GM12878 (cell line): ENCODE data around the gene ATP5MK. TPM values are rescaled to one million over a fixed set of nuclear protein-coding genes. Genes with fewer than 3 reads are reported as not detected.

Experiments used
- ATAC-seq: fragments of 200-7000 bp; cut with Tn5 transposase; 3 replicates; pipeline ENCODE4 v1.9.1; 2020; ENCODE audit warnings: mild to moderate bottlenecking, moderate library complexity
- BruUV-seq: library from RNA; stranded (reverse); fragments of 400-500 nt; replicated peaks from 2 replicates; lab custom pipeline; 2021; lab: Mats Ljungman, UMichigan
- CTCF ChIA-PET: fragments of 300-600 bp; sonication (Branson Sonifier 250); formaldehyde crosslinking; extraction: SDS; loops from one replicate; lab custom pipeline; 2021; ENCODE audit warnings: inconsistent platforms; lab: Yijun Ruan, JAX
- POLR2A ChIA-PET: fragments of 350-600 bp; formaldehyde crosslinking; extraction: SDS; loops from one replicate; lab custom pipeline; 2021; ENCODE audit warnings: inconsistent platforms; lab: Charles Lee
- RAD21 ChIA-PET: fragments of 300-600 bp; sonication (Branson Sonifier 250); formaldehyde crosslinking; loops from one replicate; lab custom pipeline; 2023; ENCODE audit warnings: antibody characterized with exemption; ENCODE audit not compliant: unreplicated experiment; lab: Charles Lee
- SMC1A ChIA-PET: fragments of 300-600 bp; sonication (Branson Sonifier 250); formaldehyde crosslinking; loops from one replicate; lab custom pipeline; 2023; ENCODE audit not compliant: unreplicated experiment, uncharacterized antibody; lab: Charles Lee
- DNase-seq: peaks from one replicate; pipeline ENCODE4 v3.0.0-alpha.2; 2011; ENCODE audit warnings: low read depth, low spot score
- FAIRE-seq: peaks from 3 replicates; lab custom pipeline; 2011; peaks lifted over from hg19 to GRCh38; lab: Jason Lieb, UNC
- H2AFZ ChIP-seq: 2 replicates; pipeline ENCODE4 v1.6.0; 2011; ENCODE audit warnings: low read depth, low read length, control low read depth; ENCODE audit not compliant: control insufficient read depth
- H3K27ac ChIP-seq: 2 replicates; pipeline ENCODE4 v1.5.1; 2011; ENCODE audit warnings: control low read depth; ENCODE audit not compliant: control insufficient read depth, insufficient read depth
- H3K27me3 ChIP-seq, 2 experiments: replicated peaks in 1 of 2; 2 replicates each; pipeline versions ENCODE4 v1.6.0 to v1.6.1; 2011; ENCODE audit warnings: low read length in 1 of 2; ENCODE audit not compliant: control insufficient read depth in 2 of 2, insufficient read depth in 2 of 2
- H3K36me3 ChIP-seq, 2 experiments: 2 replicates each; pipeline ENCODE4 v1.5.1; 2011; ENCODE audit warnings: low read length in 1 of 2; ENCODE audit not compliant: control insufficient read depth in 2 of 2, insufficient read depth in 2 of 2
- H3K4me1 ChIP-seq: 2 replicates; pipeline ENCODE4 v1.6.1; 2011; ENCODE audit warnings: mild to moderate bottlenecking, low read length, moderate library complexity, mixed read lengths; ENCODE audit not compliant: control insufficient read depth, insufficient read depth
- H3K4me2 ChIP-seq: 2 replicates; pipeline ENCODE4 v1.6.0; 2011; ENCODE audit warnings: control low read depth; ENCODE audit not compliant: control insufficient read depth, insufficient read depth
- H3K4me3 ChIP-seq: fragments of 200-600 bp; sonication (generic); 2 replicates; pipeline ENCODE4 v1.5.1; 2016
- H3K79me2 ChIP-seq: 2 replicates; pipeline ENCODE4 v1.6.0; 2011; ENCODE audit warnings: low read length; ENCODE audit not compliant: control insufficient read depth, insufficient read depth
- H3K9ac ChIP-seq: 2 replicates; pipeline ENCODE4 v1.8.0; 2011; ENCODE audit warnings: low read length, control low read depth, mixed read lengths; ENCODE audit not compliant: control insufficient read depth, insufficient read depth
- H3K9me3 ChIP-seq: replicated peaks from 3 replicates; pipeline ENCODE4 v1.5.1; 2011; ENCODE audit warnings: mild to moderate bottlenecking, low read length; ENCODE audit not compliant: control insufficient read depth, insufficient read depth
- H4K20me1 ChIP-seq: 2 replicates; pipeline ENCODE4 v1.6.0; 2011; ENCODE audit not compliant: control insufficient read depth, insufficient read depth
- ATF7 ChIP-seq: fragments of 450-650 bp; IDR thresholded peaks from 2 replicates; pipeline ENCODE4 v1.6.1; 2016; ENCODE audit warnings: low read depth, mild to moderate bottlenecking
- FOXK2 ChIP-seq: fragments of 450-650 bp; IDR thresholded peaks from 2 replicates; pipeline ENCODE4 v1.6.1; 2017; ENCODE audit warnings: mild to moderate bottlenecking, moderate library complexity
- IKZF2 ChIP-seq, 2 experiments: fragments of 450-650 bp; IDR thresholded peaks; 2 replicates each; pipeline ENCODE4 v1.6.1; 2017; ENCODE audit warnings: mild to moderate bottlenecking in 2 of 2, moderate library complexity in 2 of 2
- MTA3 ChIP-seq: IDR thresholded peaks from 2 replicates; pipeline ENCODE4 v1.6.1; 2012; ENCODE audit warnings: low read length, inconsistent platforms, borderline replicate concordance
- NFYB ChIP-seq: IDR thresholded peaks from 2 replicates; pipeline ENCODE4 v1.6.1; 2011; ENCODE audit warnings: low read depth, mild to moderate bottlenecking, low read length, improper control_type of control experiment, moderate library complexity; ENCODE audit not compliant: insufficient read depth
- RUNX3 ChIP-seq: IDR thresholded peaks from 2 replicates; pipeline ENCODE4 v1.6.1; 2012; ENCODE audit warnings: low read length, inconsistent platforms
- SMAD5 ChIP-seq: IDR thresholded peaks from 2 replicates; pipeline ENCODE4 v1.6.1; 2016; ENCODE audit warnings: antibody characterized with exemption, low read depth
- SPI1 ChIP-seq: IDR thresholded peaks from 2 replicates; pipeline ENCODE4 v1.6.1; 2011; ENCODE audit warnings: low read depth, mild to moderate bottlenecking, low read length, moderate library complexity, borderline replicate concordance; ENCODE audit not compliant: insufficient read depth
- WGBS: methylation state at CpG from one replicate; pipeline ENCODE4 v1.1.6; 2016; ENCODE audit warnings: low lambda C conversion rate; ENCODE audit not compliant: insufficient replicate concordance, insufficient coverage; ENCODE audit errors: missing lambda C conversion rate; 5-methylcytosine and 5-hydroxymethylcytosine counted together
- in situ Hi-C: fragments of 300-500 bp; cut with MboI; formaldehyde crosslinking; loops from 9 replicates; pipeline ENCODE4 v1.14.3; 2018; ENCODE audit warnings: mixed read lengths
- intact Hi-C: fragments of 100-400 bp; cut with micrococcal nuclease; formaldehyde crosslinking; loops from one replicate; pipeline ENCODE4 v1.14.2; 2022; ENCODE audit not compliant: unreplicated experiment
- polyA plus RNA-seq, 11 experiments: library from polyadenylated mRNA; depleted of rRNA in 4 of 11; unstranded in 6 of 11; stranded (reverse) in 5 of 11; fragments of >200 nt; fragmentation: Nextera tagmentation in 4 of 11; fragmentation: Illumina TruSeq in 1 of 11; extraction: Ambion mirVana in 4 of 11; extraction: Trizol in 1 of 11; gene quantifications; 1 replicate in 1 of 11; 2 replicates in 10 of 11; pipeline versions ENCODE4 v1.2.1 to v1.2.3, GENCODE V29; 2011 to 2016; ENCODE audit warnings: inconsistent platforms in 2 of 11, missing spikeins in 2 of 11, low read depth in 1 of 11
- total RNA-seq, 4 experiments: library from RNA; depleted of rRNA in 3 of 4; stranded (reverse); fragments of >200 nt in 3 of 4; fragmentation: Illumina TruSeq in 1 of 4; extraction: Trizol in 1 of 4; gene quantifications; 2 replicates each; pipeline versions ENCODE4 v1.2.1 to v1.2.3, GENCODE V29; 2013 to 2021
- TF ChIP-seq, protein P1 (sequence below): fragments of 150-350 bp; IDR thresholded peaks from 2 replicates; pipeline ENCODE4 v1.6.1; 2014; ENCODE audit warnings: mild to moderate bottlenecking, low read depth, low read length
- TF ChIP-seq, protein P2 (sequence below): IDR thresholded peaks from 2 replicates; pipeline ENCODE4 v1.6.1; 2012; ENCODE audit warnings: low read depth, low read length, improper control_type of control experiment

ATP5MK gene
- total and polyA plus RNA-seq, 10 of the 15 experiments (the other 5 are each of a cell fraction or from before 2014, with no cell fraction given) = 240 to 1,790 (median 626) TPM

DNA sequence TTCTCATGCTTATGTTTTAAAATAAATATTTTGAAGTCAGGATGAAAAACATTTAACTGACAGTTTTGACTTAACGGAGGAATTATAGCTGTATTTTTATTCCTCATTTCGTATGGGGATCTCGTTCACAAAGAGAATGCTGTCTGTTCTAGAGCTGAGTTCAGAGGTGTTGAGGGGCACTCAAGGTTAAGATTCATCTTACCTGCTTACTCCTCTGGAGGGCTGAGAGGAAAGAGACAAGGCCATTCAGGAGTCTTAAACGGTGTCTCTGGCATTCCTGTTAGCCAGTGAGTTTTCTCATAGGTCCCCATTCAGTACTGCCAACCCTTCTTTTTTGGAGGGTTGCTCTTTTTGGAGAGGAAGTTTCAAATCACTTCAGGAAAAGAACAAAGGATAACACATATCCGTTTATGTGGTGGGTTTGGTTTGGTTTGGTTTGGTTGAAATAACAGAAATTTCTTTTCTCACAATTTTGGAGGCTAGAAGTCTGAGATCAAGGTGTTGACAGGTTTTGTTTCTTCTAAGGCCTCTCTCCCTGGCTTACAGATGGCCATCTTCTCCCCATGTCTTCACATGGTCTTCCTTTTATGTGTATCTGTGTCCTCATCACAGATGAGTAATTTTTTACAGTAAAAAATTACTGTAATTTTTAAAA is 32.8 kb upstream of the ATP5MK start:
- RAD21 ChIA-PET = interaction anchor here (1.0 kb wide), 1 partner anchor 54 kb away, joined by 3 read pairs; no protein-coding TSS in a partner anchor

DNA sequence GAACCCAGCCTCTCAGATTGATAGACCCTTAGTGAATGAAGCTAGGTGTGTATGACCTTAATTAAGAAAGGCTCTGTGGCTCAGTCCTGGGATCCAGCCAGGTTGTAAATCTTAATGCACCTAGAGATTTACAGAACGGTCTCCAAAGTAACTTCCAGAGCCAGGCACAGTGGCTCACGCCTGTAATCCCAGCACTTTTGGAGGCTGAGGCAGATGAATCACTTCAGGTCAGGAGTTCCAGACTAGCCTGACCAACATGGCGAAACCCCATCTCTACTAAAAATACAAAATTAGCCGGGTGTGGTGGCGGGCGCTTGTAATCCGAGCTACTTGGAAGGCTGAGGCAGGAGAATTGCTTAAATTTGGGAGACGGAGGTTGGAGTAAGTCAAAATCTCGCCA is 31.6 kb upstream of the ATP5MK start:
- Histone ChIP-seq H2AFZ (no peak overlapping the region), H3K4me1 (no peaks in the 10 kb centered on the region), H4K20me1 (no peaks in the 10 kb centered on the region), H3K4me3 (no peak overlapping the region), H3K27ac (no peak overlapping the region), H3K27me3 (no peaks in the 10 kb centered on the region), H3K9me3 (no peaks in the 10 kb centered on the region), H3K36me3 (peaks cover 14 to 60% of the 10 kb centered on the region in 2 experiments), H3K9ac (no peak overlapping the region), H3K79me2 (no peaks in the 10 kb centered on the region), H3K4me2 (no peak overlapping the region)
- DNase-seq (no peak), ATAC-seq (no peak), FAIRE-seq (no peak)
- WGBS = 94% methylated on average over 9 of the region's 9 CpGs
- ChIA-PET POLR2A (no interaction called here), RAD21 (interaction anchor here (1.9 kb wide), 1 partner anchor 48 kb away, joined by 5 read pairs; no protein-coding TSS in a partner anchor), CTCF (interaction anchor here (0.5 to 2.8 kb wide), 3 partner anchors 11 to 627 kb away, joined by 3 to 19 read pairs (median 3); no protein-coding TSS in a partner anchor), SMC1A (interaction anchor here (0.7 to 2.2 kb wide), 2 partner anchors 25 to 55 kb away, joined by 3 to 7 read pairs; no protein-coding TSS in a partner anchor)
- intact Hi-C loops = no loop called here
- no peak for TF ChIP-seq MTA3
- TF ChIP-seq IKZF2 (IDR thresholded peaks at IDR 0.05) = no peak
- TF ChIP-seq SPI1 = no peak
- no peak for TF ChIP-seq RUNX3
- TF ChIP-seq, protein P1, sequence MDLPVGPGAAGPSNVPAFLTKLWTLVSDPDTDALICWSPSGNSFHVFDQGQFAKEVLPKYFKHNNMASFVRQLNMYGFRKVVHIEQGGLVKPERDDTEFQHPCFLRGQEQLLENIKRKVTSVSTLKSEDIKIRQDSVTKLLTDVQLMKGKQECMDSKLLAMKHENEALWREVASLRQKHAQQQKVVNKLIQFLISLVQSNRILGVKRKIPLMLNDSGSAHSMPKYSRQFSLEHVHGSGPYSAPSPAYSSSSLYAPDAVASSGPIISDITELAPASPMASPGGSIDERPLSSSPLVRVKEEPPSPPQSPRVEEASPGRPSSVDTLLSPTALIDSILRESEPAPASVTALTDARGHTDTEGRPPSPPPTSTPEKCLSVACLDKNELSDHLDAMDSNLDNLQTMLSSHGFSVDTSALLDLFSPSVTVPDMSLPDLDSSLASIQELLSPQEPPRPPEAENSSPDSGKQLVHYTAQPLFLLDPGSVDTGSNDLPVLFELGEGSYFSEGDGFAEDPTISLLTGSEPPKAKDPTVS = no peak
- TF ChIP-seq ATF7 = no peak
- in situ Hi-C loops = no loop called here
- no TSS peak for BruUV-seq

More for the DNA sequence above, 32.8 kb upstream of the ATP5MK start:
- no peaks in the 10 kb centered on the region for H3K4me1 ChIP-seq
- ChIA-PET CTCF (no interaction called here), POLR2A (no interaction called here), SMC1A (no interaction called here)
- no peaks in the 10 kb centered on the region for H3K9me3 ChIP-seq
- H4K20me1 ChIP-seq = no peaks in the 10 kb centered on the region
- no peak for ATAC-seq
- BruUV-seq = no TSS peak
- no peak overlapping the region for H3K9ac ChIP-seq
- no peak overlapping the region for H3K4me2 ChIP-seq
- FAIRE-seq = no peak
- no peaks in the 10 kb centered on the region for H3K79me2 ChIP-seq
- in situ Hi-C loops (no loop called here), intact Hi-C loops (no loop called here)
- H3K4me3 ChIP-seq = no peak overlapping the region
- no peak for DNase-seq
- TF ChIP-seq FOXK2 (no peak), SMAD5 (no peak), NFYB (no peak)
- TF ChIP-seq, protein P2, sequence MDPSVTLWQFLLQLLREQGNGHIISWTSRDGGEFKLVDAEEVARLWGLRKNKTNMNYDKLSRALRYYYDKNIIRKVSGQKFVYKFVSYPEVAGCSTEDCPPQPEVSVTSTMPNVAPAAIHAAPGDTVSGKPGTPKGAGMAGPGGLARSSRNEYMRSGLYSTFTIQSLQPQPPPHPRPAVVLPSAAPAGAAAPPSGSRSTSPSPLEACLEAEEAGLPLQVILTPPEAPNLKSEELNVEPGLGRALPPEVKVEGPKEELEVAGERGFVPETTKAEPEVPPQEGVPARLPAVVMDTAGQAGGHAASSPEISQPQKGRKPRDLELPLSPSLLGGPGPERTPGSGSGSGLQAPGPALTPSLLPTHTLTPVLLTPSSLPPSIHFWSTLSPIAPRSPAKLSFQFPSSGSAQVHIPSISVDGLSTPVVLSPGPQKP = no peak
- H3K27me3 ChIP-seq = no peaks in the 10 kb centered on the region
- no peak overlapping the region for H3K27ac ChIP-seq
- H2AFZ ChIP-seq = no peak overlapping the region
- peaks cover 17 to 53% of the 10 kb centered on the region in 2 experiments for H3K36me3 ChIP-seq
- WGBS = 79% methylated on average over 5 of the region's 5 CpGs
